Stimulated activated CD8-positive, alpha-beta memory T cell treated with anti-CD3 and anti-CD28 coated beads, Interleukin-7, amount 100 ng/mL, for 48 hours (primary cell): ENCODE measurements around the gene CHMP6.
"Not testable (repeated sequence)": the region's sequence is repeated elsewhere in the genome, so short reads cannot be mapped to it uniquely, and the experiment has no call there.

ENCODE experiments used
- DNase-seq, 2 donors: peaks; one replicate each; pipeline ENCODE4 v3.0.0-alpha.2; 2020; ENCODE audit warnings: low read depth in 1 of 2; ENCODE audit errors: extremely low read depth in 1 of 2

The CHMP6 gene

DNA sequence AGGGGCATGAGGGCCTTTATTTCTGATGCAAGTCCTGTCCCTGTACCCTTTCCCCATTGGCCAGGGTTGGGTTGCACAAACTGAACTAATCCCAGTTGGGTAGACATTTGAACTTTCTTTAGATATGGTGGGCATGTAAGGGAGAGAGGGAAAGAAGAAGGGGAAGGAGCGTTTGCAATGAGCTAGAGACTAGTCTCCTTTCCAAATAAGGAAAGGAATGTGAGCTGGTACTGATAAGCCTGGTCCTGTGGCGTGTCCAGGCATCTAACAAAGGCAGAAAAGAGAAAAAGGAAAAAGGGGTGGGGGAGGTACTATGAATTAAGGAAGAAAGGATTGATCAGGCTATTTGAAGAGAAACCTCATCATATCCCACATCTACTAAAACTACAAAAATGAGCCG is 20.3 kb downstream of the CHMP6 start:
- no peak for DNase-seq

DNA sequence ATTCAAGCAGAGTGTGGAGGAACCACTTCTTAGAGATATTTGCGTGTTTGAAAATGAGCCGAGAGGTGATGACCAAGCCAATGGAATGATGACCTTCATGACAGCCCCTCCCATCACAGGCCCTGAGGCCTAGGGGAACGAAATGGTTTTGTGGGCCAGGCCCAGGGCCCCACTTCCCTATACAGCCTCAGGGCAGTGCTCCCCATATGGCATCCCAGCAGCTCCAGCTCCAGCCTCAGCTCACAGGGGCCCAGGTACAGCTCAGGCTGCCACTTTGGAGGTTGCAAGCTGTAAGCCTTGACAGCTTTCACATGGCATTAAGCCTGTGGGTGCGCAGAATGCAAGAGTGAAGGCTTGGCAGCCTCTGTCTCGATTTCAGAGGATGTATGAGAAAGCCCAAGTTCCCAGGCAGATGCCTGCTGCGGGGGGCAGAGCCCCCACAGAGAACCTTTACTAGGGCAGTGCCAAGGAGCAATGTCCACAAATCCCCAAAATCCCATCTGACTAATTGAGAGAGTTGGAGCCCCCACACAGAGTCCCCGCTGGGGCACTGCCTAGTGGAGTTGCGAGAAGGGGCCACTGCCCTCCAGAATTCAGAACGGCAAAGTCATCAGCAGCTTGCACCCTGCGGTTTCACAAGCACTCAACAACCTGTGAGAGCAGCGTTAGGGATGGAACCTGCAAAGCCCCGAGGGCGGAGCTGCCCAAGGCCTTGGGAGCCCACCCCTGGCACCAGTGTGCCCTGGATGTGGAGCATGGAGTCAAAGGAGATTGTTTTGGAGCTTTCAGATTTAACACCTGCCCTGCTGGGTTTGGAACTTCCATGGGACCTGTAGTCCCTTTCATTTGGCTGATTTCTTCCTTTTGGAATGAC is 21.2 kb downstream of the CHMP6 start:
- DNase-seq = no peak

DNA sequence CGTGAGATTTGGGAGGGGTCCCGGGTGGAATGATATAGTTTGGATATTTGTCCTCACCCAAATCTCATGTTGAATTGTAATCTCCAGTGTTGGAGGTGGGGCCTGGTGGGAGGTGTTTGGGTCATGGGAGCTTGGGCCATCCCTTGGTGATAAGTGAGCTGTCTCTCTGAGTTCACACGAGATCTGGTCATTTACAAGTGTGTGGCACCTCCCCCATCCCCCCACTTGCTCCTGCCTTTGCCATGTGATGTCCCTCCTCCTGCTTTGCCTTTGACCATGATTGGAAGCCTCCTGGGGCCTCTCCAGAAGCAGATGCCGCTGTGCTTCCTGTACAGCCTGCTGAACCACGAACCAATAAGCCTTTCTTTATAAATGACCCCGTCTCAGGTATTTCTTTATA is 22.0 kb downstream of the CHMP6 start:
- DNase-seq = no peak

DNA sequence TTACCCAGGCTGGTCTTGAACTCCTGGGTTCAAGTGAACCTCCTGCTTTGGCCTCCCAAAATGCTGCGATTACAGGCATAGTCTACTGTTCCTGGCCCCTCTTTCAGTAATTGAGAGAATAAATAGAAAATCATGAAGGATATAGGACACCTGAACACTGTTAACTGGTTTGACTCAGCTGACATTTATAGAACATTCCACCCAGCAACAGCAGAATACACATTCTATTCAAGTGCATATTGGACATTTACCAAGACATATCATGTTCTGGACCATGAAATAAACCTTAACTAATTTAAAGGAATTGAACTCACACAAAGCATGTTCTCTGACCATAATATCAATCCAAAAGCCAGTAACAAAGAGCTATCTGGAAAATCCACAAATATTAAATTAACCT is 23.5 kb downstream of the CHMP6 start:
- DNase-seq = no peak

DNA sequence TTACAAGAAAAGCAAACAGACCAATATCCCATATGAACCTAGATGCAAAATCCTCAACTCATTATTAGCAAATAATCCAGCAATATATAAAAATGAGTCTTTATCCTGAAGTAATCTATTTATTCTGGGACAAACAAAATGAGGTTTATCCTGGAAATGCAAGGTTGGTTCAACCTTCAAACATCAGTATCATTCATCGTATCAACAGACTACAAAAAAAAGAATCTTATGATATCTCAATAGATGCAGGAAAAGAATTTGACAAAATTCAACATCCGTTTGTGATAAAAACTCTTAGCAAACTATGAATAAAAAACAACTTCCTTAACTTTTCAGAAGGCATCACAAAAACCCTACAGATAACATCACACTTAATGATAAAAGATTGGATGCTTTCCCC is 24.9 kb downstream of the CHMP6 start:
- DNase-seq = no peak

DNA sequence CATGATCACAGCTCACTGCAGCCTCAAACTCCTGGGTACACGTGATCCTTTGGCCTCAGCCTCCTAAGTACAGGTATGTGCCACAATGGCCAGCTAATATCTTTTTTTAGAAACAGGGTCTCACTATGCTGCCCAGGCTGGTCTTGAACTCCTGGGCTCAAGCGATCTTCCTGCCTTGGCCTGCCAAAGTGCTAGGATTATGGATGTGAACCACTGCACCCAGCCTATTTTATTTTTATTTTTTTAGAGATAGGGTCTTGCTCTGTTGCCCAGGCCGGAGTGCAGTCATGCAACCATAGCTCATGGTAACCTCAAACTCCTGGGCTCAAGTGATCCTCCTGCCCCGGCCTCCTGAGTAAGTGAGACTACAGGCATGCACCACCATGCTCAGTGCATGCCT is 25.7 kb downstream of the CHMP6 start:
- not testable (repeated sequence) for DNase-seq

DNA sequence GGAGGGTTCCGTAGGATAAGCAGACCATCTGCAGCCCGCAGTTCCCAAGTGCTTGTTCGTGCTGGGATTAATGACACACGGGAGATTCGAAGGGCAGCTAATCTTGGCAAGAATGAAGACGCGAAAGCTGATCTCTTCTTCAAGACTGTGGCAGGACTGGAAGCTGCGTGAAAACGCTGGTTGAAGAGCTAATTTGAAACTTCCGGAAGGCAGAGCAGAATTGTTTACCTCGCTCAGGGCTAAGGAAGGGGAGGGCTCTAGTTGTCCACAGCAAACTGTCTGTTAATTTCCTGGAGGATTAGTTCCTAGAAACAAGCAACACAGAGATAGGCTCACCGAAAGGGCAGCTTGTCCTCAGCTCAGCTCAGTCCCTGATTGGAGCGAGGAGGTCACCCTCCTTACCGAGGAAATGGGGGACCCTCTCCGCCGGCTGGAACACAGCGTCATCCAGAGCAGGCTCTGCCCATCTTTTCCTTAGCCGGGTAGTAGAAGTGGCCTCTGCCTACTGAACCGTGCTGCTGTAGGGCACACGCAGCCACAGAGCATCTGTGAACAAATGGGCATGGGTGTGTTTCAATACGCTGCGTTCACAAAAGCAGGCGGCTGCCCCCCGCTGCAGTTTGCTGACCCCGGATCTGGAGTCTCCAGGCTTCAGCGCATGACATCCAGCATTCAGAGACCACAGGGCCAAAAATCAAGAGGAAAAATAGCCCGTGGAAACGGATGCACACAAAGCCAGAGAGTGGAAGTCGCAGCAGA is 26.6 kb downstream of the CHMP6 start:
- DNase-seq = no peak

DNA sequence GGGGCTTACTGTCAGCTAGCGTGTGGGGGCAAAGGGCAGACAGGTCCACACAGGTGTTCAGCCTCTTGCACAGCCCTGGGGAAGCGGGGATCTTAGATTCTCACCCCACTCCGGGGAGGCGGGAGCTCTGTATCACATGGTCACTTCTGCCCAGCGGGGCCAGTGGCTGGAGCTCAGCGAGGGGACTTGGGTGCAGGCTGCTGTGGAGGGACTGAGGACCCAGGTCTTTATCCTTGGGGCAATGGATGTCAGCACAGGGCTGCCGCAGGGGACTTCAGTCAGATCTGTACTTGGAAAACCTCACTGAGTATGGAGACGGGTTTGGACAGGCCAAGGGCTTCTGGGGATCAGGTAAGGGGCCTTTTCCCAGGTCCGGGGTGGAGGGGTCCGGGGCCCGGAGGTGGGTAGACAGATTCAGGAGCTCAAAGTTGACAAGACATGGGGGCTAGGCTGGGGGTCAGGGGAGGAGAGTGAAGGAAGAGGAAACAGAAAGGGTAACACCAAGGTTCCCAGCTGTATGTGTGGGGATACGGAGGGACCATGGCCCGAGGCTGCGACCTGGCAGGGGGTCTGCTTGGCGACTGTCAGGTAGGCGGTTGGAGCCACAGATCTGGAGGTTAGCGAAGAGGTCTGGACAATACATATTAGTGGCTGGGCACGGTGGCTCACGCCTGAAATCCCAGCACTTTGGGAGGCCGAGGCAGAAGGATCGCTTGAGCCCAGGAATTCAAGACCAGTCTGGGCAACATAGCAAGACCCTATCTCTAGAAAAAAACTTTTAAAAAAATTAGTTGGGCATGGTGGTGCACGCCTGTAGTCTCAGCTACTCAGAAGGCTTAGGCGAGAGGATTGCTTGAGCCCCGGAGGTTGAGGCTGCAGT is 28.2 kb downstream of the CHMP6 start:
- DNase-seq = no peak

DNA sequence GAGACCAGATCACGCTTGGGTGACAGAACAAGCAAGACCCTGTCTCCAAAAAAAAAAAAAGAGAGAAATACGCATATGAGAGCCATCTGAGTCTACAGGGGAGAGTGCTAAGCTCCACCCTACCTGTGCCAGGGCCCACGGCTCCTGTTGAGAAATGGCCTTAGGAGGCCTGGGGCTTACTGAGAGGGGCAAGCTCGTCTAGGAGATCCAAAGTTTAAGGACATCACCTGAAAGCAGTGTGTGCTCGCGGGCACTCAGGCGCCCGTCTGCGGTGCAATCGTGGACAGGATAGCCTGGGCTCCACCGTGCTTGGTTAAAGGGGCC is 28.8 kb downstream of the CHMP6 start:
- DNase-seq = no peak

DNA sequence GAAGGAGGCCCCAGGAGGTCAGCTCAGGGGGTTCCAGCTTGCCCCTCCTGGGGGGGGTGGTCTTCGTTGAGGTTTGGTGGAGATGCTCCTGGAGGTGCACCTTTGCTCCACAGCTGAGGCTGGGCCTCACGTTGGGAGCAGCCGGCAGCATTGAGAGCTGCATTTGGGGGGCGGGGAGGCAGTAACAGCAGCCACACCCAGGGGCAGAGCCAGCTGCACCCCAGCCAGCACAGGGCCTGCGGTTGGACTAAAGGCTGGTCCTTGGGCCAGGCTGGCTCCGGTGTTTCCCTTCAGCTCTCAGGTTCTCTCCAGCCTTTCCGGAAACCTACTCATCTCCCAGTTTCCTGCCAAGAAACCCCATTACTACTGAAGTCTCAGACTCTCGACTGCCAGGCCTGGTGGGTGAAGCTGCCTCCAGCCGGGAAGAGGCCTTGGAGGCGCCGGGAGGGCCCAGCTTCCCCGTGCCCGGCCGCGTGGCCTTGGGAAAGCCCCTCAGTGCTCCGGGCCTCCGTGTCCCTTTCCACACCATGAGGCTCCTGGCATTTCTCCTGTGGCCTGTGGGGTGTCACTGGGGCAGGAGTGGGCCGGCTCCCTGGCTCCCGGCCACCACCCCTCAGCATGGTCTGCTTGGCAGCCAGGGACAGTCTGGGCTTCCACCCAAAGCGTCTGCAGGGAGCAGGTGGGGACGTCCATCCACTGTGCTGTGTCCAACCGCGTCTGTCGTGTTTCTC is 29.3 kb downstream of the CHMP6 start:
- no peak for DNase-seq

DNA sequence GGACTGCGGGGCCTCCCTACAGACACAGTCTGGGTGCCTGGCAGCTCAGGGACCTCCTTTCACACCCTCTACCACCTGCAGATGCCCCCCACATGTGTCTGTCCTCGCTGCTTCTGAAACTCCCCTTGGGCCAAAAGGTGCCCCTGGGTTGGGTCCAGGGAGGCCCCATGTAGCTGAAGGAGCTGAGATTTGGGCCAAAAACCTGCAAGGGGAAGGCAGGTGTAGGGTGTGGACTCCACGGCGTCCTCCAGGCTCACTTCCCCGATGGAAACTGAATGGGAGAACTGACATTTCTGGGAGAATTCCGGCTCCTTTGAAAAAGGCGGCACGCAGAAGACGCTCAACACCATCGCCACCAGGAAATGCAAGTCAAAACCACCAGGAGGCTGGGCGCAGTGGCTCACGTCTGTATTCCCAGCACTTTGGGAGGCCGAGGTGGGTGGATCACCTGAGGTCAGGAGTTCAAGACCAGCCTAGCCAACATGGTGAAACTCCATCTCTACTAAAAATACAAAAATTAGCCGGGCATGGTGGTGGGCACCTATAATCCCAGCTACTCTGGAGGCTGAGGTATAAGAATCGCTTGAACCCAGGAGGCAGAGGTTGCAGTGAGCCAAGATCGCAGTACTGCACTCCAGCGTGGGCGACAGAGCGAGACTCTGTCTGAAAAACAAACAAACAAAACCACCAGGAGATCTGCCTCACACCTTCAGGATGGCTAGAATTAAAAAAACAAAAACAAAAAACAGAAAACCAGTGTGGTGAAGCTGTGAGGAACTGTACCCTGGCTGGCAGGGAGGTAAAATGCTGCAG is 30.1 kb downstream of the CHMP6 start:
- no peak for DNase-seq

DNA sequence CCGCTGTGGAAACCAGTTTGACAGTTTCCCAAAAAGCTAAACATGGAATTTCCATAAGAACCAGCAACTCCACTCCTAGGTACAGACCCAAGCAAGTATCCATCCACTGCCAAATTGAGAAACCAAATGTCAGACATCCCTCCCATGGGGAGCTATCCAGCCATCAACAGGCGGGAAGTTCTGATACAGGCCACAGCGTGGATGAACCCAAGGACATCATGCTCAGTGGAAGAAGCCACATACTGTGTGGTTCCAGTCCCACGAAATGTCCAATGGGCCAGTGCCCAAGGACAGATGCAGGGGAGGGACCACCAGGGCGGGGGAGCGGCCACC is 30.7 kb downstream of the CHMP6 start:
- DNase-seq = no peak

DNA sequence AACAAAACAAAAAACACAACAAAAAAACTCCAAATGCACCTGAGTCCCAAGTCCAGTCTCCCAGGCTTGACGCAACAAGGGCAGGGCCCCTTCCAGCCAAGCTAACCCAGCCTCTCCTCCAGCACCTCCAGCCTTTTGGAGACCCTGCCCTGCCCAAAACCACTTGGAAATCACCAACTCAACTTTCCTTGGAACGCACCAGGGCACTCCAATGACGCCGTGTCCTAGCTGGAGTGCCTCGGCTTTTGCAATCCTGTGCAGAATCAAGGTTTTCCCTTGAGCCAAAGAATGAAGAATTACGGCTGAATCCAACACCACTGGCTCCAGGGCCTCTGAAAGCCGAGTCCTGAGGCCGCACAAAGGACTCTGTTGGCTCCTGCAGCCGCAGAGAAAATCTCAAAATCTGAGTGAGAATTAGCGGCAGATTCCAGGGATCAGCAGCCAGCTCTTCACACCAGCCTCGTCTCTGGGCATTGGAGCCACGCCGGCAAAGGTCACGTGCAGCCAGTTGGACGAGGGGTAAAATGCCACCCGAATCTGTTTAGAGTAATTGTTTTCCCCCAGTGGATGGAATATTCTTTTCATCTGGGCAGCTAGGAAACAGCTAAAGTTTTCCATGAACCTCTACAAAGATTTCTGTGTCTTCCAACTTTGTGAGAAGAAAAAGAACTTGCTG is 33.6 kb downstream of the CHMP6 start:
- DNase-seq = no peak

DNA sequence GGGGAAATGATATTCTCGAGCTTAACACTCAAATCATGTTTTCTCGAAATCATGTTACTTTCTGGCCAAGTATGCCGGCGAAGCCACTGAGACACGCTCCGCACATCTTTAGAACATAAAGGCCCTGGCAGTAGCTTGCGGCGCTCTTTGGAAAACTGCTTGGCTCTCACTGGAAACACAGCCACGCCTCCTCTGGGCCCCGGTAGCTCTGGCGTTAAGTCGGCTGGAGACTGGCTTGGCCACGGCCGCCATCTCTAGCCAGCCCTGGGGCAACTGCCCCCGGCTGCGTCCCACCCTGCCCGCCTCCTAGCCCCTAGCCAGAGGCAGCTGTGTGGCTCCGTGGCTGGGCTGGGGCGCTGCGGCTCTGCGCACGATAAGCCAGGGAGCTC is 34.1 kb downstream of the CHMP6 start:
- no peak for DNase-seq

DNA sequence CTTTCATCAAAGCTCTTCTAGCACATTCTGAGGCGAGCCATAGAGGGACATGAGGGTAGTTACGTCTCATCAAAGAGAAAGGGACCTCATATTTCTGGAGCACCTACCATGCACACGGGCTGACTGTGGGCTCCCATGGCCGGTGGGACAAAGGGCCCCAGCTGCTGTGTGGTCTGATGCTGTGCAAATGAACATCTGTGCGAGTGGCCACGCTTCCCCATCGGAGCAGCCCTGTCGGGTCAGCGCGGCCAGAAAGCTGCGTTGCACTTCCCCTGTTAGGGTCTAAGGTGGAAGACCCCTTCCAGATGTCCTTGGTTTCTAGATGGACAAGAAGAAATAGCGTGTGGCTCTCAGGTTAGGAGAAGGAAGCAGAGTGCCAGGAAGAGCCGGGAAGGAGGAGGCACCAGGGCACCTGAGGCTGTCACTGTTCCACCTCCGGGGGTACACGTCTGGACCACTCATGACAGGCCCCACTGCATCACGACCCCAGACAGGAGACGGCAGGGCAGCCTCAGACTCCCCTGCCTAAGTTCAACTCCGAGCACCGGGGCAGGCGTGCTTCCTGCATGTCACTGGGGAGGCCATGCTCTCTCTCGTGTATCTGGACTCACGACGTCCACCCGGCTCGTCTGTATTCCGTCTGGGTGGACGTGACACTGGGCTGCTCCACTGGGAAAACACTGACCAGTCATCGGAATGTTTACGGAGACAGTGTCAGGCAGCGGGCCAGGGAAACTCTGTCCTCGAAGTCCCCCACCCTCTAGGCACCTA is 34.8 kb downstream of the CHMP6 start:
- DNase-seq = no peak

DNA sequence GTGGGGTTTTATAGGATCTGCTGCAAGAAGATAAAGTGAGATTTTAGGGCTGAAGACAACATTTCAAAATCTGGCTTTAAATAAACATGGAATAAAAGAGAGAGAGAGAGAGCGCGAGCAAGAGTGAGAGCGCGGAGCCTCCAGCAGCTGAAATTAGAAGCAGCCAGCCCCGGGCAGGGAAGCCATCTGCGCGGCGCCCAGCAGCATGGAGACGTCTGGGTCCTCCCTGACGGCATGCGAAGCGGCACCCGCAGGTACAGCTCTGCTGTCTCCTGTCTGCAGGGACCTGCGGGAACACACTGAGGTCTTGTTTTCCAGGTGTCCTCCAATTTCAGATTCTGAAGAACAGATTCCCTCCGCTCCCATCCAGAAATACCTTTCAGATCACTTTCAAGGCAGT is 35.4 kb downstream of the CHMP6 start:
- DNase-seq = no peak

DNA sequence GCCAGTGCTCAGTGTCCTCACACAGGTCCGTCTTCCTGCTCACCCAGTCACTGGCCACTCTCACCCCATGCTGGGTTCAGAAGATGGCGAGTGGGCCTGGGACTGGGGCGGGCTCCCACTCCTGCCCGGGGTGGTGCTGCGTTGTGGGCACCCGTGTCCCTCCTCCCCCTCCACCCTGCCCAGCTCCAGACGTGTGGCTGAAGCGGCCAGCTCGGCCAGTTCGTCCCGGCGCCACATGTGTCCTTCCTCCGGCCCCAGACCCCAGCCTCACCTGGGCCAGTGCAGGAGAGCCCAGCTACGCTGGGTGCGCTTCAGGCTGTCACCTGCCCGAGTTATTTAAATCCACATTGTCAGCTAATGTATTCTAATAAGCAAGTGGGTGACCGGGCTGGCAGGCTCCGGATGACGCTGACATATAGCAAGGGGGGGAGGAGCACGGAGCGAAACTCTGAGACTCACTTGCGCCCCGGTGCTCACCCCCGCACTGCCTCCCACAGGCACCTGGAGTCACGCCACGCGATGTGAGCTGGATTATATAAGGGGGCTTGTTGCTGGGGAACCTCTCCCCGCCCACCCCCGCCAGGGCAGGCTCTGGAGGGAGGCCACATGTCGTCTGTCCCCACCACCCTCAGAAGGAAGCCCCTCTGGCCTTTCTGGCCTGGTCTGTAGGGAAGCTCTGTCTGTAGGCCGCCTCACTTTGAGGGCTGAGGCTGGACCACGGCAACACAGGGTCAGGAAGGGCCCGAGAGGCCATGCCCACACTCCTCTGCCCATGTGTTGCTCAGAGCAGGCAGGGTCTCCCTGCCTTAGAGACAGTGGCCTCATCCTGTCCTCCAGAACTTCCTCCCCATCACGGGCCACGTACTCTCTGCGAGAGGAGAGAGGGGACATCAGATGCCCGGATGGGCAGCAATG is 36.2 kb downstream of the CHMP6 start:
- no peak for DNase-seq

DNA sequence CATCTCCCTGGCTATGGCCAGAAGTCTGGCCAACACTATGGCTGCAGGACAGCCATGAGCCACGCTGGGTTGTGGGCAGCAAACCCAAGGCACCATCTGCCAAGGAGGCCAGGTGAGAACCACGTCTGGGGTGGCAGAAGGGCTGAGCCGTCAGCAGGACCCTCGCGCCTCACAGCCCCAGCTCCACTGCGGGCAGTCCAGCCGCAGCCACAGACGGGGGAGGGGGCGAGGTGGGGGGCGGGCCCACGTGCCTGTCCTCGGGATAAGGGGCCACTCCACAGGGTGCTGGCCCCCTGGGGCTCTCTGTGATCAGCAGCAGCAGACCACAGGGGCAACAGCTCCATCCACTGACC is 36.8 kb downstream of the CHMP6 start:
- no peak for DNase-seq
